PC-3 (cell line): ENCODE results near the gene CCDC80. TPM values are rescaled to one million over a fixed set of nuclear protein-coding genes. Genes with fewer than 3 reads are reported as not detected.
A peak's percentile ranks its signal among the peaks of the same experiment; 100 is the strongest.
"Not testable (repeated sequence)": the region's sequence is repeated elsewhere in the genome, so short reads cannot be mapped to it uniquely, and the experiment has no call there.

Source experiments
- ATAC-seq: fragments of 200-7000 bp; cut with Tn5 transposase; 2 replicates; pipeline ENCODE4 v1.9.1; 2020; ENCODE audit warnings: mild to moderate bottlenecking, moderate library complexity
- BruUV-seq: library from RNA; stranded (reverse); fragments of 400-500 nt; replicated peaks from 2 replicates; lab custom pipeline; 2021; lab: Mats Ljungman, UMichigan
- CTCF ChIA-PET: fragments of 300-600 bp; sonication (Branson Sonifier 250); formaldehyde crosslinking; loops from one replicate; lab custom pipeline; 2022; ENCODE audit warnings: antibody characterized with exemption; lab: Charles Lee
- POLR2A ChIA-PET: fragments of 300-600 bp; sonication (Branson Sonifier 250); formaldehyde crosslinking; loops from one replicate; lab custom pipeline; 2022; ENCODE audit warnings: antibody characterized with exemption; ENCODE audit not compliant: unreplicated experiment; lab: Charles Lee
- DNase-seq: peaks from one replicate; pipeline ENCODE4 v3.0.0-alpha.2; 2015
- H2AFZ ChIP-seq: fragments of 300-600 bp; sonication (generic); 2 replicates; pipeline ENCODE4 v1.6.0; 2016; ENCODE audit warnings: antibody characterized with exemption, low read length
- H3F3A ChIP-seq: fragments of 300-600 bp; sonication (generic); one replicate; pipeline ENCODE4 v1.6.0; 2017; ENCODE audit warnings: antibody characterized with exemption, low read length, control low read depth, mild to moderate bottlenecking; ENCODE audit not compliant: unreplicated experiment
- H3K27ac ChIP-seq: fragments of 300-600 bp; sonication (generic); 2 replicates; pipeline ENCODE4 v1.5.1; 2016; ENCODE audit warnings: mild to moderate bottlenecking, low read length
- H3K27me3 ChIP-seq: fragments of 300-600 bp; sonication (generic); 2 replicates; pipeline ENCODE4 v1.6.1; 2016; ENCODE audit warnings: low read length, mixed read lengths
- H3K36me3 ChIP-seq: fragments of 300-600 bp; sonication (generic); 2 replicates; pipeline ENCODE4 v1.6.1; 2016; ENCODE audit warnings: low read depth, mixed run types, low read length, mixed read lengths
- H3K4me1 ChIP-seq: fragments of 300-600 bp; sonication (generic); 2 replicates; pipeline ENCODE4 v1.5.1; 2016; ENCODE audit warnings: low read length; ENCODE audit not compliant: insufficient read depth
- H3K4me2 ChIP-seq: fragments of 300-600 bp; sonication (generic); 2 replicates; pipeline ENCODE4 v1.6.0; 2016; ENCODE audit warnings: low read length
- H3K4me3 ChIP-seq: fragments of 300-600 bp; sonication (generic); 2 replicates; pipeline ENCODE4 v1.5.1; 2016; ENCODE audit warnings: mild to moderate bottlenecking, low read length, mixed read lengths
- H3K79me2 ChIP-seq: fragments of 300-600 bp; sonication (generic); 2 replicates; pipeline ENCODE4 v1.6.1; 2017; ENCODE audit warnings: low read length, mixed read lengths
- H3K9ac ChIP-seq: fragments of 300-600 bp; sonication (generic); 2 replicates; pipeline ENCODE4 v1.6.0; 2016; ENCODE audit warnings: mild to moderate bottlenecking, low read length
- H3K9me2 ChIP-seq: fragments of 300-600 bp; sonication (generic); replicated peaks from 2 replicates; pipeline ENCODE4 v1.6.1; 2016; ENCODE audit warnings: mixed run types, low read length, mixed read lengths
- H3K9me3 ChIP-seq: fragments of 300-600 bp; sonication (generic); 2 replicates; pipeline ENCODE4 v1.6.1; 2016; ENCODE audit warnings: low read length, mixed read lengths
- H4K20me1 ChIP-seq: fragments of 300-600 bp; sonication (generic); 2 replicates; pipeline ENCODE4 v1.6.1; 2016; ENCODE audit warnings: low read length, mixed read lengths
- CTCF ChIP-seq: fragments of 300-600 bp; sonication (generic); conservative IDR thresholded peaks from 2 replicates; pipeline ENCODE4 v1.5.1; 2017; ENCODE audit warnings: antibody characterized with exemption, low read depth, mild to moderate bottlenecking, low read length
- EZH2 ChIP-seq: fragments of 300-600 bp; sonication (generic); IDR thresholded peaks from one replicate; pipeline ENCODE4 v1.6.1; 2017; ENCODE audit warnings: antibody characterized with exemption, mild to moderate bottlenecking, low read length; ENCODE audit not compliant: unreplicated experiment
- EZH2phosphoT487 ChIP-seq: fragments of 300-600 bp; sonication (generic); IDR thresholded peaks from 2 replicates; pipeline ENCODE4 v1.6.1; 2018; ENCODE audit warnings: mild to moderate bottlenecking, antibody characterized with exemption, low read length, borderline replicate concordance
- intact Hi-C: fragments of 100-400 bp; cut with micrococcal nuclease; formaldehyde crosslinking; loops from 2 replicates; pipeline ENCODE4 v1.9.0; 2023
- total RNA-seq: library from RNA; depleted of rRNA; stranded (reverse); fragments of >200 nt; gene quantifications from 2 replicates; pipeline ENCODE4 v1.2.3, GENCODE V29; 2014

Gene CCDC80
- total RNA-seq, 1 experiment from 2014 or later = 17.0 TPM

DNA sequence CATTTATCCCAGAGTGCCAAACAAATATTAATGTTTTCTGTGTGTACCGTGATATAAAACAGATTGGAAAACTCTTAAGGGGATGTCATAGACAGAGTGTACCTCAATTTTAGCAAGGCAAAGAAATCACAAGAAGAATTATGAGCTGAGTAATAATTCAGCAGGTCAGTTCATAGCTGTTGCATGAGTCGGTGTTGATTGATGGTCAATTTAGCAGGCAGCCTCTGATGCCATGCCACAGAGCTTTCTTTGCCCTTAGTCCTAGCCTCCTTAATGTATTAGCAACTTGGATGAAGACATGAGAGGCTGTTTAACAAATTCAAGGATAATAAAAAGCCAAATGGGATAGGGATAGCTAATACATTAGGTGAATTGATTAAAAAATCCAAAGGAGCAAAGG is 72.3 kb downstream of the CCDC80 start:
- Histone ChIP-seq H3K27ac (no peak overlapping the region), H3F3A (no peaks in the 10 kb centered on the region), H3K9me2 (no peaks in the 10 kb centered on the region), H3K36me3 (0 out of 2 replicates have a peak, but pooled peaks cover 2% of the 10 kb centered on the region), H3K4me1 (peaks cover 6% of the 10 kb centered on the region; the same call in 1 of the 2 replicates), H2AFZ (no peak overlapping the region), H3K27me3 (no peaks in the 10 kb centered on the region), H3K9me3 (no peaks in the 10 kb centered on the region), H3K4me3 (no peak overlapping the region), H3K79me2 (peaks cover under 1% of the 10 kb centered on the region; the same call in 1 of the 2 replicates), H4K20me1 (no peaks in the 10 kb centered on the region), H3K4me2 (no peak overlapping the region), H3K9ac (no peak overlapping the region)
- intact Hi-C loops = no loop called here
- CTCF ChIA-PET = no interaction called here
- DNase-seq (peak; percentile 42), ATAC-seq (peak; percentile 88)
- POLR2A ChIA-PET = interaction anchor here (0.5 to 0.7 kb wide), 4 partner anchors 11 to 503 kb away, joined by 3 to 5 read pairs (median 4); no protein-coding TSS in a partner anchor
- TF ChIP-seq CTCF = no peak
- TF ChIP-seq EZH2 = no peak
- TF ChIP-seq EZH2phosphoT487 = no peak
- BruUV-seq = no TSS peak

- H3K9ac ChIP-seq = no peak overlapping the region
- CTCF ChIA-PET = no interaction called here
- TF ChIP-seq EZH2phosphoT487 = no peak
- no peak for TF ChIP-seq CTCF
- TF ChIP-seq EZH2 = no peak
- no peaks in the 10 kb centered on the region for H3K27me3 ChIP-seq
- H3F3A ChIP-seq = no peaks in the 10 kb centered on the region
- H3K9me2 ChIP-seq = no peaks in the 10 kb centered on the region
- H3K4me2 ChIP-seq = no peak overlapping the region
- no peak overlapping the region for H3K27ac ChIP-seq
- 0 out of 2 replicates have a peak, but pooled peaks cover 2% of the 10 kb centered on the region for H3K36me3 ChIP-seq
- peaks cover 16% of the 10 kb centered on the region for H3K4me1 ChIP-seq
- H3K79me2 ChIP-seq = peaks cover 22% of the 10 kb centered on the region
- ATAC-seq = no peak
- no peak for DNase-seq
- intact Hi-C loops = loop anchor here (5.0 kb wide), 1 partner anchor 207 kb away; no protein-coding TSS in a partner anchor
- H3K4me3 ChIP-seq = no peak overlapping the region
- POLR2A ChIA-PET = no interaction called here
- BruUV-seq = no TSS peak
- H3K9me3 ChIP-seq = no peaks in the 10 kb centered on the region
- no peak overlapping the region for H2AFZ ChIP-seq
- H4K20me1 ChIP-seq = 0 out of 2 replicates have a peak, but pooled peaks cover 3% of the 10 kb centered on the region
Measured at GRCh38 chr3:112564940-112565305, 76.0 kb downstream of the CCDC80 start.

- H3K36me3 ChIP-seq, H3K9me3 ChIP-seq, H3K9me2 ChIP-seq, H3K27ac ChIP-seq, H2AFZ ChIP-seq, H4K20me1 ChIP-seq, CTCF ChIA-PET, H3F3A ChIP-seq, DNase-seq, ATAC-seq, H3K27me3 ChIP-seq, H3K4me2 ChIP-seq, H3K9ac ChIP-seq, H3K4me3 ChIP-seq, BruUV-seq, POLR2A ChIA-PET: not testable (repeated sequence)
- H3K79me2 ChIP-seq = peaks cover 28% of the 10 kb centered on the region
- intact Hi-C loops = loop anchor here (5.0 kb wide), 1 partner anchor 208 kb away; no protein-coding TSS in a partner anchor
- peaks cover 21% of the 10 kb centered on the region for H3K4me1 ChIP-seq
Measured at GRCh38 chr3:112564247-112564939, 76.5 kb downstream of the CCDC80 start.
